ENCODE data around the gene EXD3.
"Not testable (repeated sequence)": the region's sequence is repeated elsewhere in the genome, so short reads cannot be mapped to it uniquely, and the experiment has no call there.

The EXD3 gene

DNA sequence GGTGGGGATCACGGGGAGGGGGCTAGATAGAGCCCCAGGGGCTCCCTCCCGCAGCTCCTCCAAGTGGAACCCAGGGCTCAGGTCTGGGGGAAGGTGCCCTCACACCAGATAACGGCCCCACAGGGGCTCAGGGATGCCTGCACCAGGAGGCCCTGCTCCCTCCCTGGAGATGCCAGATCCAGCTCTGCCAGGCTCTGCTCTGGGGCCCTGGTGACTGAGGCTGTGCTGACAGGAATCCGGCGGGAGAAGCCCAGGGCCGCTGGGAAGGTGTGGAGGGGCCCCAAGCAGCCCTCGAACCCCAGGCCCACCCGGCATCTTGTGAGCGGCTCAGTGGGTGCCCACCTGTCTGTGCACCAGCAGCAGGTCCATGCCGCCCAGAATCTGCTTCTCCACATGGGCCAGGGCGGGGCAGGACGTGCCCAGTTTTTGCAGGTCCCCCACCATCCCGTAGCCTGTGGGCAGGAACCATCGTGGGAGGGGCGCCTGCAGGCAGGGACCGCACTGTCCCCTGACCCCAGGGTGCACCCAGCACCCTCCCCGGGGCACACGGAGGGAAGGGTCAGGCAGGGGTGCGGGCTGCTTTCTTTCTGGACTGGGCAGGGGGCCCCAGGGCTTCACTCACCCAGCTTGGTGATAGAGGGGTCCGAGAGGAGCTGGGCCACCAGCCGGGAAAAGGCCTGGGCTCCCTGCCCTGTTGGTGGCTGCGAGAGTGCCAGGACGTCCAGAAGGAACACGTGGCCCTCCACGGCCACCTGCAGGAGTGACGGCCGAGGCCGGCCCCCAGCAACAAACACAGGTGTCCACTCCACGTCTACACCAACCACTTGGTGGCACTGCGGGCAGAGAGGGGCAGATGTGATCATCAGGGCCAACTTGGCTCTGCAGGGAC is 72.0 kb downstream of the EXD3 start:
- in situ Hi-C loops (cut with MboI; ENCODE audit: low sequenced_read_pairs, unreplicated experiment), result no loop called here
- peak; percentile 23 for DNase-seq (ENCODE audit: low spot score)
- TF ChIP-seq, protein P1, sequence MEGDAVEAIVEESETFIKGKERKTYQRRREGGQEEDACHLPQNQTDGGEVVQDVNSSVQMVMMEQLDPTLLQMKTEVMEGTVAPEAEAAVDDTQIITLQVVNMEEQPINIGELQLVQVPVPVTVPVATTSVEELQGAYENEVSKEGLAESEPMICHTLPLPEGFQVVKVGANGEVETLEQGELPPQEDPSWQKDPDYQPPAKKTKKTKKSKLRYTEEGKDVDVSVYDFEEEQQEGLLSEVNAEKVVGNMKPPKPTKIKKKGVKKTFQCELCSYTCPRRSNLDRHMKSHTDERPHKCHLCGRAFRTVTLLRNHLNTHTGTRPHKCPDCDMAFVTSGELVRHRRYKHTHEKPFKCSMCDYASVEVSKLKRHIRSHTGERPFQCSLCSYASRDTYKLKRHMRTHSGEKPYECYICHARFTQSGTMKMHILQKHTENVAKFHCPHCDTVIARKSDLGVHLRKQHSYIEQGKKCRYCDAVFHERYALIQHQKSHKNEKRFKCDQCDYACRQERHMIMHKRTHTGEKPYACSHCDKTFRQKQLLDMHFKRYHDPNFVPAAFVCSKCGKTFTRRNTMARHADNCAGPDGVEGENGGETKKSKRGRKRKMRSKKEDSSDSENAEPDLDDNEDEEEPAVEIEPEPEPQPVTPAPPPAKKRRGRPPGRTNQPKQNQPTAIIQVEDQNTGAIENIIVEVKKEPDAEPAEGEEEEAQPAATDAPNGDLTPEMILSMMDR (IDR thresholded peaks at IDR 0.05; ENCODE audit: borderline replicate concordance, control extremely low read depth, extremely low read depth, insufficient read depth, missing control alignments), result no peak

DNA sequence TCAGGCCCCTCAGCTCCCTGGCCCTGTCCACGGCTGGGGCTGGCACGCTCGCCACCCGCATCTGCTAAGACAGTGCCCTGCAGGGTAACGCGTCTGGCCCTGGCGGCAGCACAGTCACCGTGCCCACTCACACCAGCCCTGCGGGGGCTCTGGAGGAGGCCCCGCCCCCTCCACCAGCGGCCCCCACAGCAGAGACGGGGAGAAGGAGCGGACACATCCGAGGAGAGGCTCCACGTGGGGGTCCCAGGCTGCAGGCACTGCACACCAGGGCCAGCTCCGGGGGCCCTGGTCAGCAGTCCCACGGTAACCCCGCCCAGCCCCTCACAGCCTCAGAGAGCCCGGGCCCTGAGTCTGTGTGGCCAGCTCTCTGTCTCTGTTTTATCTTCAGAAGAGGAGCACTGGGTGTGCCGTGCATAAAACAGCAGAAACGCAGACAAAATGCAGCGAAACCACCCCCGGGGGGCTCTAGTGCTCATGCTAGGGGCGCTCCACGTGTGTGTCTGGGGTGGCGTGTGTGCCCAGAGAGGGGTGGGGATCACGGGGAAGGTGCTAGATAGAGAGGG is 73.4 kb downstream of the EXD3 start:
- DNase-seq (ENCODE audit: low spot score), result no peak
- in situ Hi-C loops (cut with MboI; ENCODE audit: low sequenced_read_pairs, unreplicated experiment), result no loop called here
- TF ChIP-seq, protein P1 (IDR thresholded peaks at IDR 0.05; ENCODE audit: borderline replicate concordance, control extremely low read depth, extremely low read depth, insufficient read depth, missing control alignments), result no peak

DNA sequence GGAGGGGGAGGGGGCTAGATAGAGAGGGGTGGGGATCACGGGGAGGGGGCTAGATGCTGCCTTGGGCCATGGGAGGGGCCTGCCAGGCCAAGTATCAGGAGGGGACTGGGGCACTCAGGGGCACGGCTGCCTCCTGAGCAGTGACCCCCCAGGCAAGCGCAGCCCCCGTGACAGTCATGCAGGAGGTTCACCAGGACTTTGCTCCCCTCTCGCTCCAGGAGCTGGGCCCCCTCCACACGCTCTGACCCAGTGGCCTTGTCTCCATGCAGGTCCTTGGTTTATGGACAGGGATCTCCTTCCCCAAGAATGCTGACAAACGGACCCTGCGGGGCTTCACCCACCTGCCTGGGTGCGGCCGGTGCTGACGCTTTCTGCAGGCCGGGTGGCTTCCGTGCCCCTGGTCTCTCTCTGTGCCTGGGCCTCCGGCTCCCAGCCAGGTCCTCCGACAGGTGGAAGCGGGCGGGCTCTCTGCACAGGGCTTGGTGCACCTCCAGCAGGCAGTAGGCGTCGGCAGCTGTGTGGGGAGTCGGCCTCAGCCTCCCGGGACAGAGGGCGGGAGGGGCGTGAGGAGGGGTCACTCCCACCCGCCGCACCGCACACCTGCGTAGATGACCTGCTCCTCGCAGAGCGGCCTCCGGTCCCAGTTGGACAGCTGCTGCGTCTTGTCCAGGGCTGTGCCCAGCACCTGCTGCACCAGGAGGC is 74.0 kb downstream of the EXD3 start:
- in situ Hi-C loops (cut with MboI; ENCODE audit: low sequenced_read_pairs, unreplicated experiment), result no loop called here
- peak; percentile 18 for DNase-seq (ENCODE audit: low spot score)
- TF ChIP-seq, protein P1 (IDR thresholded peaks at IDR 0.05; ENCODE audit: borderline replicate concordance, control extremely low read depth, extremely low read depth, insufficient read depth, missing control alignments), result no peak

DNA sequence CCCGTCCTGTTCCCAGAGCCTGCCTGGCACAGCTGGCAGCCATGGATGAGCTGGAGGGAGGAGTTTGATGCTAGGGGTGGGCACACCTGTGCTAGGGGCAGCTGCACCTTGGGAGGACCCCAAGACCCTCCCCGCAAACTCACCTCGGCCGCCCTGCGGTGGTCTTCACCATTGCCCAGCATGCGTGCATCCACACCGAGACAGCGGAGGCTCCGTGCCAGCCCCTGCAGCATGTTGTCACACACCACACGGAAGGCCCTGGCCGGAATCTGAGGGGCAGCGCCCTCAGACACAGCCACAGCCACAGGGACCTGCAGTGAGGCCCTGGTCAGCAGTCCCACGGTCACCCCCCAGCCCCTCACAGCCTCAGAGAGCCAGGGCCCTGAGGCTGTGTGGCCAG is 75.0 kb downstream of the EXD3 start:
- in situ Hi-C loops (cut with MboI; ENCODE audit: low sequenced_read_pairs, unreplicated experiment), result no loop called here
- no peak for DNase-seq (ENCODE audit: low spot score)
- TF ChIP-seq, protein P1 (IDR thresholded peaks at IDR 0.05; ENCODE audit: borderline replicate concordance, control extremely low read depth, extremely low read depth, insufficient read depth, missing control alignments), result no peak

DNA sequence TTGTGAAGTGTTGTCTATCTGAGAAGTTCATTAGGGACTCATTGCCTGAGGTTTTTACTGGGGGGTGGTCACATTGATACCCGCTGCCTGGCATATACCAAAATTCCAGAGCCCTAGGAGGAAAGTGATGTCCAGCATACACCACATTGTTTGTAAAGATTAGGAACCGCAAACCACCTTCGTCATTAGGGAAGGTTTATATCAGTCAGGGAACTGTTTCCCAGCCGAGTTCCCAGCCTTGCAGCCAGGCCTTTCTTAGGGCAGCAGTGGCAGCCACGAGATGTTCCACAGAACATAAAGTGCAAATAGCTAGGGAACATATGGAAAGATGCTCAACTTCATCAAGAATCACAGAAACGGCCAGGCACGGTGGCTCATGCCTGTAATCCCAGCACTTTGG is 80.5 kb downstream of the EXD3 start:
- no peak for DNase-seq (ENCODE audit: low spot score)
- in situ Hi-C loops (cut with MboI; ENCODE audit: low sequenced_read_pairs, unreplicated experiment), result no loop called here
- TF ChIP-seq, protein P1 (IDR thresholded peaks at IDR 0.05; ENCODE audit: borderline replicate concordance, control extremely low read depth, extremely low read depth, insufficient read depth, missing control alignments), result no peak

DNA sequence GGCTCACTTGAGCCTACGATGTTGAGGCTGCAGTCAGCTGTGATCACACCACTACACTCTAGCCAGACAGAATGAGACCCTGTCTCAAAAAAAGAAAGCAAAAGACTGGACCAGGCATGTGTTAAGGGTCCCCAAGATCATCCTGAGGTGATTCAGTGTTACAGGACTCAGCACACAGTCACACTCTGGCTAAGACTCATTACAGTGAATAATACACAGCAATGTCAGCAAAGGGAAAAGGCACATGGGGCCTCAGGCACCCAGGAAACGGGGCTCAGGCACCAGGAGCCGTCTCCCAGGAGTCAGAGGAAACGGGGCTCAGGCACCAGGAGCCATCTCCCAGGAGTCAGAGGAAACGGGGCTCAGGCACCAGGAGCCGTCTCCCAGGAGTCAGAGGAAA is 81.7 kb downstream of the EXD3 start:
- in situ Hi-C loops (cut with MboI; ENCODE audit: low sequenced_read_pairs, unreplicated experiment), result no loop called here
- DNase-seq (ENCODE audit: low spot score), result no peak
- TF ChIP-seq, protein P1 (IDR thresholded peaks at IDR 0.05; ENCODE audit: borderline replicate concordance, control extremely low read depth, extremely low read depth, insufficient read depth, missing control alignments), result no peak

DNA sequence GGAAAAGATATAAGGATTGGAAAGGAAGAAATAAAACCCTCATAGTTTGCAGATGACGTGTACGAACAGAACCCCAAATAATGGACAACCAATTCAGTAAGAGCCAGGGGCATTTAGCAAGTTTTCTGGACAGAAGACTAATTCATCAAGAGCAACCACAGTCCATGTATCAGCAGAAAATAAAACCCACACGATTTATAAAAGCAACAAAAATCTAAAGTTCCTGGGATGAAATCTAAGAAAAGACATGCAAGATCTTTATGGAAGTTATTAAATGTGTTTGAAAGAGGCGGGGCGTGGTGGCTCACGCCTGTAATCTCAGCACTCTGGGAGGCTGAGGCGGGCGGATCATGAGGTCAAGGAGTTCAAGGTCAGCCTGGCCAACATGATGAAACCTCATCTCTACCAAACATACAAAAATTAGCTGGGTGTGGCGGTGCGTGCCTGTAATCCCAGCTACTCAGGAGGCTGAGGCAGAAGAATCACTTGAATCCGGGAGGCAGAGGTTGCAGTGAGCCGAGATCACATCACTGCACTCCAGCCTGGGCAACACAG is 83.0 kb downstream of the EXD3 start:
- DNase-seq (ENCODE audit: low spot score); in situ Hi-C loops (cut with MboI; ENCODE audit: low sequenced_read_pairs, unreplicated experiment): not testable (repeated sequence)
